Measurements from ENCODE around the gene LYRM9. TPM values are rescaled to one million over a fixed set of nuclear protein-coding genes. Genes with fewer than 3 reads are reported as not detected.
A peak's percentile ranks its signal among the peaks of the same experiment; 100 is the strongest.

Gene LYRM9
- polyA plus RNA-seq (3.0 to 6.1 TPM (median 4.9 TPM) in 3 replicates), polyA minus RNA-seq (1.1 to 3.2 TPM (median 1.4 TPM) in 3 replicates)
- 0.72 TPM for polyA plus RNA-seq (2011; ENCODE audit: low read depth)
- 3.7 and 4.3 TPM in 2 replicates for polyA plus RNA-seq (2011; cell fraction: cytosol; rRNA removed)
- polyA plus RNA-seq (2011; cell fraction: nucleus; rRNA removed): 6.8 and 12.5 TPM in 2 replicates
- 5.2 and 5.3 TPM in 2 replicates for polyA plus RNA-seq (2012; ENCODE audit: low replicate concordance)
- polyA minus RNA-seq (2011; cell fraction: cytosol; rRNA and poly(A)+ RNA removed): 10.4 TPM
- polyA minus RNA-seq (2011; cell fraction: nucleus; rRNA and poly(A)+ RNA removed): 1.7 and 2.3 TPM in 2 replicates

DNA sequence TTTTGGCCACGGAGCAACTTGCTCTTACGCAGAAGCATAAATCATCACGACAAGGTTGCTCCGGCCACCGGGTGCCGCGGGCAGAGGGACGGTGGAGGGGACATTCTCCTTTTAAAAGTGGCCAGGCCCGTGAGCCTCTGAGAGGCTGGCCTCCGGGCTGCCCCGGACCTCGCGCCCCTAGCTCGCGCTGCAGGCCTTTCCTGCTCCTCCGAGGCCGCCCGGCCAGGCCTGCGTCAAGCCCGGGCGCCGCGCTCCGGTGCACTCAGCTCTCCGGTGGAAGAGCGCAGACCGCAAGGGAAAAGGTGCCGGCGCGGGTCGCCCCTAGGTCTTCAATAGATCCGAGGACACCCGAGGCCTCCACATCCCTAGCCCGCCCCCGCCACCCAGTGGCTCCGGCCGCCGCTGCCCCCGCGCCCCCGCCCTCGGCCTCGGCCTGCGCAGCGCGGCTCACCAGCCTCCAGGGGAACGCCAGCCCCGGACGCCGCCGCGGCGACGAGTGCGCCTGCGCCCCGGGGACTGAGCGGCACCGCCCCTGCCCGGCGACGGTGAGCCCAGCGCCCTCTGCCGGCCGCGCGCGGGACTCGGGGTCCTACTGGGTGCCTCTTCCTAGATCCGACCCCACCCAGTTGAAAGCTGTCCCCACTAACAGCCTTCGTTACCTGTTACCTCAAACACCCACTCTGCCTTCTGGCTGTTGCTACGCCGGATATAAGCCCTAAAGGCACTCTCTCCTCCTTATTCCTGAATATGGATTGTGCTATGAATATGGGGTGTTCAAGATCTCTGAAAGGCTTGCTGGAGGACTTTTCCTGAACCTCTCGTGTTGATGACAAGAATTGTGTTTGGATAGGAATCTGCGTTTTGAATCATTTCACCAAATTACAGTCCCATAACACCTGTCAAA lies at the start of gene LYRM9:
TSS of gene LYRM9 (minus strand) at position 500 of the 904 bp plus-strand sequence. CDS start 10,671 bp downstream, outside the sequence.
- Histone ChIP-seq H3K4me3 (ENCODE audit: control insufficient read depth in 2 of 3, extremely low read depth in 1 of 3, insufficient read depth in 2 of 3, low read depth in 1 of 3, low read length in 3 of 3) (peak within 1 kb of the TSS; percentile 64 to 65 (median 64)), H3K27me3 (ENCODE audit: control insufficient read depth, extremely low read depth, insufficient read depth, low read length) (no peaks in the 10 kb centered on the region), H3K36me3 (ENCODE audit: control insufficient read depth in 2 of 2, extremely low read depth in 1 of 2, insufficient read depth in 2 of 2, low read length in 2 of 2) (no peaks in the 10 kb centered on the region), H3K79me2 (ENCODE audit: control insufficient read depth, insufficient read depth, low read length) (no peaks in the 10 kb centered on the region), H3K4me2 (ENCODE audit: control insufficient read depth, extremely low read depth, insufficient read depth, low read depth, low read length) (peak within 1 kb of the TSS; percentile 88), H3K9me3 (ENCODE audit: control insufficient read depth, low read depth, low read length) (no peaks in the 10 kb centered on the region), H4K20me1 (ENCODE audit: control insufficient read depth, extremely low read depth, insufficient read depth, low read length) (no peaks in the 10 kb centered on the region), H3K27ac (ENCODE audit: control insufficient read depth, insufficient read depth, low read length) (peak within 1 kb of the TSS; percentile 25), H3K9ac (ENCODE audit: control insufficient read depth, extremely low read depth, insufficient read depth, low read length) (peak within 1 kb of the TSS; percentile 71), H2AFZ (ENCODE audit: control insufficient read depth, low read length) (peak within 1 kb of the TSS; percentile 93), H3K4me1 (ENCODE audit: control insufficient read depth, extremely low read depth, insufficient read depth, low read length) (peaks cover 3% of the 10 kb centered on the region), H3K9me1 (ENCODE audit: control insufficient read depth, extremely low read depth, insufficient read depth, low read length) (no peaks in the 10 kb centered on the region)
- TF ChIP-seq, protein P1, sequence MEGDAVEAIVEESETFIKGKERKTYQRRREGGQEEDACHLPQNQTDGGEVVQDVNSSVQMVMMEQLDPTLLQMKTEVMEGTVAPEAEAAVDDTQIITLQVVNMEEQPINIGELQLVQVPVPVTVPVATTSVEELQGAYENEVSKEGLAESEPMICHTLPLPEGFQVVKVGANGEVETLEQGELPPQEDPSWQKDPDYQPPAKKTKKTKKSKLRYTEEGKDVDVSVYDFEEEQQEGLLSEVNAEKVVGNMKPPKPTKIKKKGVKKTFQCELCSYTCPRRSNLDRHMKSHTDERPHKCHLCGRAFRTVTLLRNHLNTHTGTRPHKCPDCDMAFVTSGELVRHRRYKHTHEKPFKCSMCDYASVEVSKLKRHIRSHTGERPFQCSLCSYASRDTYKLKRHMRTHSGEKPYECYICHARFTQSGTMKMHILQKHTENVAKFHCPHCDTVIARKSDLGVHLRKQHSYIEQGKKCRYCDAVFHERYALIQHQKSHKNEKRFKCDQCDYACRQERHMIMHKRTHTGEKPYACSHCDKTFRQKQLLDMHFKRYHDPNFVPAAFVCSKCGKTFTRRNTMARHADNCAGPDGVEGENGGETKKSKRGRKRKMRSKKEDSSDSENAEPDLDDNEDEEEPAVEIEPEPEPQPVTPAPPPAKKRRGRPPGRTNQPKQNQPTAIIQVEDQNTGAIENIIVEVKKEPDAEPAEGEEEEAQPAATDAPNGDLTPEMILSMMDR (optimal IDR thresholded peaks at IDR 0.05 in 1 of 3, IDR thresholded peaks at IDR 0.05 in 1 of 3, conservative IDR thresholded peaks at IDR 0.05 in 1 of 3; ENCODE audit: extremely low read depth in 1 of 3, insufficient read depth in 2 of 3, low read length in 3 of 3): peak; percentile 81 to 95 (median 86)
- no peak for TF ChIP-seq EZH2 (IDR thresholded peaks at IDR 0.05; ENCODE audit: low read length)
- FAIRE-seq (peak; percentile 9), DNase-seq (ENCODE audit: low read depth, low spot score) (peak; percentile 32)
- dilution Hi-C loops (cut with MboI; ENCODE audit: extremely low pct_ligation_motif_present, low sequenced_read_pairs): no loop called here

DNA sequence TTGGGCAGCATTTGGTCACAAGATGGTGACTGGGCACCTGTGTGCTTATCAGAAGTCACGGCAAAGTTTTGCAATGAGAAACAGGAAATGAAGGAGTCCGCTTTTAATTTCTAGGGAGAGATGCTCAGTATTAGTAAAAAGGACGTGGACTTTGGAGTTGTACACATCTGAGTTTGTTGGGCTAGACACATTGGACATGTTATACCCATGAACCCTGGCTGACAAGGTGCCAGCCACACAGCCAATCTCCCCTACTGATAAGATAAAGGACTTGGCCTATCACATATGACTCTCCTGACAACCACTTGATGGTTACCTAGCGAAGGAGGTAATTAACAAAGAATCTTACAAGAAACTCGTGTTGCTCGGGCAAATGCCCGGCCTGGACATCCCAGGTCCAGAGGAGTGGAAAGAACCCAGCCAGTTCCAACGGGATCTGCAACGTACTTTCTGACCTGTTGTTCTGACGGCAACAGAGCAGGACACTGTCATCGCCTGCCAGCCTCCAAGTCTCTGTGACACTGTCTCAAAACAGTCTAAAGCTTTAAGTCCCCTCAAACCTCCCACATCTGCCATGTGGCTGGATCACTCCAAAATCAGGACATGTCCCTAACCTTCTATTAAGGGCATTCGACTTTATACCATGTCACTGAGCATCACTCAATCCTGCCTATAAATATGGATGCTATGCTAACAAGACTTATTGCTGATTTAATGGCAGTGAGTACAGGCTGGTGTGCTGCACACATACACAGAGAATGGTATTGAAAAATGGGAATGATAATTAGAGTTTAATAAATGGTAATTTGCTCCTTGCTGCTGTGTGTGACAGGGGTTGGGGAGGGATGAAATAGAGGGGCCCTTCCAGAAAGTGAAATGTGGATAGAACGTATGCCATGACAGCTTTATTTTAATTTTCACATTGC lies 47.6 kb upstream of the LYRM9 start:
- no peak for TF ChIP-seq EZH2 (IDR thresholded peaks at IDR 0.05; ENCODE audit: low read length)
- TF ChIP-seq, protein P1 (optimal IDR thresholded peaks at IDR 0.05 in 1 of 3, IDR thresholded peaks at IDR 0.05 in 1 of 3, conservative IDR thresholded peaks at IDR 0.05 in 1 of 3; ENCODE audit: extremely low read depth in 1 of 3, insufficient read depth in 2 of 3, low read length in 3 of 3): no peak
- H3K9me1 ChIP-seq (ENCODE audit: control insufficient read depth, extremely low read depth, insufficient read depth, low read length): no peaks in the 10 kb centered on the region

More for the DNA sequence above, 47.6 kb upstream of the LYRM9 start:
- Histone ChIP-seq H4K20me1 (ENCODE audit: control insufficient read depth, extremely low read depth, insufficient read depth, low read length) (no peaks in the 10 kb centered on the region), H3K4me2 (ENCODE audit: control insufficient read depth, extremely low read depth, insufficient read depth, low read depth, low read length) (no peak overlapping the region), H2AFZ (ENCODE audit: control insufficient read depth, low read length) (no peak overlapping the region), H3K27me3 (ENCODE audit: control insufficient read depth, extremely low read depth, insufficient read depth, low read length) (peaks cover 10% of the 10 kb centered on the region), H3K36me3 (ENCODE audit: control insufficient read depth in 2 of 2, extremely low read depth in 1 of 2, insufficient read depth in 2 of 2, low read length in 2 of 2) (no peaks in the 10 kb centered on the region), H3K4me3 (ENCODE audit: control insufficient read depth in 2 of 3, extremely low read depth in 1 of 3, insufficient read depth in 2 of 3, low read depth in 1 of 3, low read length in 3 of 3) (no peak overlapping the region), H3K27ac (ENCODE audit: control insufficient read depth, insufficient read depth, low read length) (no peak overlapping the region), H3K4me1 (ENCODE audit: control insufficient read depth, extremely low read depth, insufficient read depth, low read length) (peaks cover 7% of the 10 kb centered on the region), H3K79me2 (ENCODE audit: control insufficient read depth, insufficient read depth, low read length) (no peaks in the 10 kb centered on the region), H3K9me3 (ENCODE audit: control insufficient read depth, low read depth, low read length) (no peaks in the 10 kb centered on the region), H3K9ac (ENCODE audit: control insufficient read depth, extremely low read depth, insufficient read depth, low read length) (no peak overlapping the region)
- DNase-seq (ENCODE audit: low read depth, low spot score): no peak
- dilution Hi-C loops (cut with MboI; ENCODE audit: extremely low pct_ligation_motif_present, low sequenced_read_pairs): no loop called here
- FAIRE-seq: no peak
